GM18873 (cell line): ENCODE results near the gene HLA-DRB1.
"Not testable (repeated sequence)": the region's sequence is repeated elsewhere in the genome, so short reads cannot be mapped to it uniquely, and the experiment has no call there.

Experiments
- ATAC-seq: cut with Tn5 transposase; IDR thresholded peaks from one replicate; pipeline ENCODE4 v1.9.1; 2021; ENCODE audit warnings: mild to moderate bottlenecking, moderate library complexity, moderate number of reproducible peaks; ENCODE audit not compliant: unreplicated experiment, low FRiP score

Gene HLA-DRB1

DNA sequence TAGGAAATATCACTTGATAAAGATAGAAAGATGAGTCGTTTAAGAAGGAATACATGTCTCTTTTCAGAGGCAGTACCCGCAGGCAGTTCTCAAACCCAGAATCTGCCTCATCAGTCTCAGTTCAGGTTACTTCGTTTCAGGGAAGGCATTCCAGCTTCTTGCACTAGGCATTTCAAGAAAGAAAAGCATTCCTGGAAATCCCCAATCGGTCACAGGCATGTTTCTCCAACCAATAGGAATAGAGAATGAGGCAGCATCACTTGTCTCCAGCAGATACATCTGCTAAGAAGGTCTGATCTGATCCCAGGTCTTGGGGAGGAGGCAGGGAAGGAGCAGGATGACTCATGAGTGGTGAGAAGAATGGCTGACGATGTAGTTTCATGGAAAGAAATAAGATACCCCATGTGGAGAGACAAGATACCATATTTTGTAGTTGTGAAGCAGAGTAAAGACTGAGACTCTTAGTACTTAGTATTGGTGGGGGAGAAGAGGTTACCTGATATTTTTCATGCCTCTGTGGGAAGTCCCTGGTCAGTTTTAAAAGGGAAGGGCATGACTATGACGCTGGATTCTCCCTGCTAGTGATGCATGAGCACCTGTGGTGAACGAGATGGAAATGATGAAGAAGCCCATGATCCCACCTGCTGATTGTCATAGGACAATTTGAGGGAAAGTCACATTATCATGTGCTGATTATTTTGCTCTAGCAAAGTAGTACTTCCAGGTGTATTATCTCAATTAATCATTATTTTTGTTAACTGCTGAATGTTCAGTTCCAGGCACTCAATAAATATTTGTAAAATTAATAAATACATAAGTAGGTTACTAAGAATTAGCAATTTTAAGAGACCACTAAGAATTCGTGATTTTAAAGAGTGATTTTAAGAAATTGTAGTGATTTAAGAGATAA lies 20.3 kb upstream of the HLA-DRB1 start:
- ATAC-seq = peak; percentile 84

DNA sequence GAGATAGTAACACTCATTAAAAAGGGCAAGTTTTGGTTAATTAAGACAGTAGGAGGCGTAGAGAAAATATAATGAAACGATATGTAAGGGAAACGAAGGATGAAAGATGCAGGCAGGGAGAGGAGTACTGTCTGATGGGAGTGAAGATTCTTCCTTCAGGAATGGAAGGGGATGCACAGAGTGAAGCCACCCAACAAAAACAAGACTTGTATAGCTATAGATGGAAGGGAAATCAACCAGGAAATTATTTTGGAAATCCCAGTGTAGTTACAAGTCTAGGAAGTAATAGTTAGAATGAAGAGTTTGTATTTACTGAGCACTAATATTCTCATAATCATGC lies 19.7 kb upstream of the HLA-DRB1 start:
- ATAC-seq = no peak

DNA sequence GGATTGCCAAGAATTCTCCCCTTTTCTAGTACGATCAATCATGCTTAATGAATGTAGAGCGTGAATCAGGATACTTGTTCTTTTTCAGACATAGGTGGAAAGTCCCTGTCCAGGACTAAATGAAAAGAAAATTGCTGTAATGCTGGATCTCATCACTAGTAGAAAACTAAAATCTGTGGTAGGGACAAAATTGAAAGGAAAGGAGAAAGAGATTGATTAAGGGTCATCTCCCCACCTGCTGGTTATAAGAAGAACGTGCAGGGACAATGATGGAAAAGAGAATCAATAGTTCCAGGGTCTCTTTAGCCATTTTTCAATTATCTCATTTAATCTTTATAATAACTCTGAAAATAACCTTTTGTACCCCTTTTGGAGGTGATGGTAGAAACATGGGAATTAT lies 18.7 kb upstream of the HLA-DRB1 start:
- ATAC-seq = no peak

DNA sequence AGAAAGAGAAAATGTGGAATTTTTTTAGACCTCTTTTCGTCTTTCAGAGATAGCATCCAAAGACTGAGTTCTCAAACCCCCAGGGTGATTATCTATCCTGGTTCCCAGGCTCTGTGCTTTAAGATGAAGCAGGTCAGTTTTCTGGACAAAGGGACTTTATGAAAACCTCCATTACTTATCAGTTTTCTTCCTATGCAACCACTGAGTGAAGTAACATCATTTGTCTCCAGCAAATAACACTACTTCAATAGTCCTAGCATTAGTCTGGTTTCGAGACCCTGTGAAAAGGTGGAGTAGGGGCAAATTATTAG lies 18.3 kb upstream of the HLA-DRB1 start:
- no peak for ATAC-seq

DNA sequence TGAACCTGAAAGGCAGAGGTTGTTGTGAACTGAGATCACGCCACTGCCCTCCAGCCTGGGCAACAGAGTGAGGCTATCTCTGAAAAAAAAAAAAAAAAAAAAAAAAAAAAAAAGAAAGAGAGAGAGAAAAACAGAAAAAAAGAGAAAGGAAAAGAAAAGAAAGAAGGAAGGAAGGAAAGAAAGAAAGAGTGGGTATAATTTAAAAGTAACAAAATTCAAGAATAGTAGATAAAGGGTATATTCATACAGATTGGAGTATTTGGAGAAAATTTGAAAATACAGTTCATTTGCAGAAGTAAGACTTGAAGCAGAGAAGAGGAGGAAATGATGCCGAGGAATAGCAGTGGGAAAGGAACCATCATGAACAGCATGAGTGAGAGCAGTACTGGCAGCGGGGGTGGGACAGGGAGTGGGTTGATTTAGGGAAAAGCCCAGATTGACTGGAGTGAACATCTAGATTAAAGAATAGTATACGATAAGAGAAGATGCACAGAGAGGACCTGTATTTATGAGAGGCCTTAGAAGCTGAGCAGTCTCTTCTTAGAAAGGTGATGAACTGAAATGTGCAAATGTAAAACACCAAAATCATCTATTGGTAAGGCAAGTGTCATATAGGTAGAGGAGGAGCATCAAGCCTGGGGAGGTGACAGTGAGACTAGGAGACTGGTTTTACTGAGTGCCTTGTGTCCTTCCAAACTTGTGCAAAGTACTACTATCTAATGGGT lies 17.8 kb upstream of the HLA-DRB1 start:
- no peak for ATAC-seq

DNA sequence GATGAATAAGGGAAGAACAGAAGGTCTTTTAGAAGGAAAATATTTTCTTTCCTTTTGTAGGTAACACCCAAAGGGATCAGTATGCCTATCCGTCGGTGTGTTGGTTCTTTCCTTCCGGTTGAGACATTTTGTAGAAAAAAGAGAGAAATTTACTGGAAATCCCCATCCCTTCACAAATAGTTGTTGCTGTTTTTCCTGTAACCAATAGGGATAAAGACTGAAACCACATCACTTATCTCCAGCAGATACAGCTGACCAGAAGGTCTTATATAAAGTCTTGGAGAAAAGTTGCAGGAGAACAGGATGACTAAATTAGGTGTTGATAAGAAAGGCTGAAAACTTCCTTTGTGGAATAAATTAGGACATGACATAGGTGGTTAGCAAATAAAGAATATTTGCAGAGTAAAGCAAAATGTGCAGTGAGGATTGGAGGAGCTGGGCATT lies 14.8 kb upstream of the HLA-DRB1 start:
- no peak for ATAC-seq

DNA sequence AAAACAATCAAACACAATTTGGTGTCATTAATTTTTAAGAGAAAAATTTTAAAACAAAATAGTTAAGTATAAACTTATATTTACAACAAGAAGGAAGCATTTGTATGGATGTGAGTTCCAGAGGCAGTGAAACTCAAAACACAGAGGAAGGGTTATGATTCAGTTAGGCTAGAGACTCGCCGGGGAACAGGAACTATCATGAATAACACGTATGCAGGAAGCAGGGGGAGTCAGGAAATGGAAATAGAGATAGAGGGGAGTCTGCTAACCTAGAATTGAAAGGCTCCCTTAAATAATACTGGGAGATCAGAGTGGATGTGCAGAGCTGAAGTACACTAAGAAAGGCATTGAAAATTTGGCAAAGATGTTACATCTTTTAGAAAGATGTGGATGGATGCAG lies 14.2 kb upstream of the HLA-DRB1 start:
- ATAC-seq = no peak

DNA sequence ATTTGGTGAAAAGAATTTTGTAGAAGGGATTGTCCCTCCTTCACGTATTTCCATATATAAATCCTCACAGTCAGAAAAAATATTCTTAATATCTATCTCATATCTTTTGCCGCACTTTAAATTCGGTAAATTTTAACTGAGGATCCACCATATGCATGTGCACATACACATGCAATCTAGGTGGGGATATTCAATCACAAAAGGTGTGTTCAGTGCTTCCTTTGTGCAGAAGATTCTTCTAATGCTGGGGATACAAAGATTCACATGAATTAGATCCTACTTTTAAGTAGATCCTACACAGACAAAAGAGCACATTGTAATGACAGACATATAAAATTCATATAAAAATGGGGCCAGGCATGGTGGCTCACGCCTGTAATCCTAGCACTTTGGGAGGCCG lies 13.6 kb upstream of the HLA-DRB1 start:
- no peak for ATAC-seq

DNA sequence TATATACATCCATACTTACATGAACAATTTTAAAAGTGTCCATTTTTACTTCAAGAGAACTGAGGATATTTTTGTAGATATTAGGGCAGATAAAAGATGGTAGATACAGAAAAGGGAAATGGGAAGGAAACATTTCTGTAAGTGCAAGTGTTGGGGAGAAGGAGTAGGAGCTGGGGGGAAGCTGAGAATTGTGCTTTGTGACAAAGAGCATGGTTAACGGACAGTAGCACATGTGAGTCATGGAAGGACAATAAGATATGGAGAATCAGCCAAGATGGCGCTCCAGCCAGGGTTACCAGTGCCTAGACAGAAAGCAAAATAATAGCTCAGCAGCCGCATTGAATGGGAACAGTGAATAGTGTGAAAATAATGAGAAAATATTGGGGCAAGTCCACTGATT lies 12.7 kb upstream of the HLA-DRB1 start:
- no peak for ATAC-seq

DNA sequence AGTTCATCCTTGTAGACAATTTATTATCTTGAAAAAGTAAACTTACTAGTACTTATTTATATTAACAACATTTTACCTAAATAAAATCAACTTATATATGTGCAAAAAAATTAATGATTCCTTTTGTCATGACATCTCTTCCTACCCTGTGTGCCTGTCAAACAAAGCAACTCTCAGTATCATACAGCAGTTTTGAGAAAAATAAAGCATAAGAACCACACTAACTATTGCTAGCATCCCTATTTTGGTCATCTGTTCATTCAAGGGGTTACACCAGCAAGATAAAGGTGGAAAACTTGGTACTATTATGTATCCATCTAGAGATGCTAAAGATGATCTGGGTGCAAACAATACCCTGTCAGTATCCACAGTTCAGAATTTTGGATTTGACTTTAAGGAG lies 7.4 kb upstream of the HLA-DRB1 start:
- no peak for ATAC-seq

DNA sequence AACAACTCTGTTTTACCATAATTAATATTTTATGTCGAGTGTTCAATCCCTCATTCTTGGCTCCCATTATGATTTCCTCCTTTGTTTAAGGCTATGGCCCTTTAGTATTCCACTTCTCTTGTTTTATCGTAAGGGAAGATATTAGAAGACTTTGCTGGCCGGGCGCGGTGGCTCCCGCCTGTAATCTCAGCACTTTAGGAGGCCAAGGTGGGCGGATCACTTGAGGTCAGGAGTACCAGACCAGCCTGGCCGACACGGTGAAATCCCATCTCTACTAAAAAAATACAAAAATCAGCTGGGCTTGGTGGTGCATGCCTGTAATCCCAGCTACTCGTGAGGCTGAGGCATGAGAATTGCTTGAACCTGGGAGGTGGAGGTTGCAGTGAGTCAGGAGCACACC lies 1.1 kb upstream of the HLA-DRB1 start:
- not testable (repeated sequence) for ATAC-seq

DNA sequence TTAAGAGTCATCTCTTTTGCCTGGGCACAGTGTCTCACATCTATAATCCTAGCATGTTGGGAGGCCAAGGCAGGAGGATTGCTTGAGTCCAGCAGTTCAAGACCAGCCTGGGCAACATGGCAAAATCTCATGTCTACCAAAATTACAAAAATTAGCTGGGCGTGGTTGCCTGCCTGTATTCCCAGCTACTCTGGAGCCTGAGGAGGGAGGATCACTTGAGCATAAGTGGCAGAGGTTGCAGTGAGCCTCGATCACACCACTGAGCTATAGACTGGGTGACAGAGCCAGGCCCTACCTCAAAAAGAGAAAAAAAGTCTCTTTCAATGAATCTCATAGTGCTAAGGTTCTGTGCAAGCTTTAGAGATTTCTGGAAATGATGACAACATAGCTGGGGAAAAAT lies 1.5 kb downstream of the HLA-DRB1 start:
- no peak for ATAC-seq

DNA sequence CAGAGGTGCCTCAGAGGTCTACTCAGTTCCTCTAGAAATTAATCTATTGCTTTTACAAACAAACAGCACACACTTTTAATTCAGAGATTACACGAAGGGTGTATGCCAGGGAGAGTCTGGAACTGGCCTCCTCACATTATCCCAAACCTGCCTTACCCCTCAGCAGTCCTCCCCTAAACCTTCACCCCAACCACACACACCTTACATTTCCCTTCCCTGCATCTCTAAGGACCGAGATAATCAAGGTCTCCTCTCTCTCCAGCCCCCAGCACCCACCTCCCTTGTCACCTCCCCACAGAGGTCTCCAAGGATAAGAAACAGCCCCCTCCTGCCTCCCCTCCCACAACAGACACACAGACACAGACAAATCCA lies 6.1 kb downstream of the HLA-DRB1 start:
- no peak for ATAC-seq

DNA sequence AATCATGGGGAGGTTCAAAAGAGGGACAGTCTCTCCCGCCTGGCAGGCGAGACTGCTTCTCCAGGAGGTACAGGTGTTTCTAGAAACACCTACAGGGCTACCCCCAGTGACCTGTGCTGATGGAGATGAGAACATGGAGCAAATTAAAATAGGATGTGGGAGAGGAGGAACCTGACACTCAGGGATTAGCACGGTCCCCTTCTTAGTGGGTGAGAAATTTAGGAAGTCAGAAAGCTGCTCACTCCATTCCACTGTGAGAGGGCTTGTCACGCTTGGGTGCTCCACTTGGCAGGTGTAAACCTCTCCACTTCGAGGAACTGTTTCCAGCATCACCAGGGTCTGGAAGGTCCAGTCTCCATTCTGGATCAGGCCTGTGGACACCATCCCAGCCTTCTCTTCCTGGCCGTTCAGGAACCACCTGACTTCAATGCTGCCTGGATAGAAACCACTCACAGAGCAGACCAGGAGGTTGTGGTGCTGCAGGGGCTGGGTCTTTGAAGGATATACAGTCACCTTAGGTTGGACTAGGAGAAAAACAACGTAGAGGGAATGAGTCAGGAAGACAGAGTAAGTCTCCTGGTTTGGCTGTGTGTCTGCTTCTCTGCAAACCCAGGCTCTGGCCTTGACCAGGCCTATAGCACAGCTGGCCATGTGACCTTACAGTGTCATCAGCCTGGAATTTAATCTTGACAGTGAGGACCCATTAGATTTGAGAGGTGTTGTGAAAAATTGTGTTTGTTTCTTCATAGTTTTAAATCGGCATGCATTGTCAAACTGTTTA lies 8.1 kb downstream of the HLA-DRB1 start:
- no peak for ATAC-seq

DNA sequence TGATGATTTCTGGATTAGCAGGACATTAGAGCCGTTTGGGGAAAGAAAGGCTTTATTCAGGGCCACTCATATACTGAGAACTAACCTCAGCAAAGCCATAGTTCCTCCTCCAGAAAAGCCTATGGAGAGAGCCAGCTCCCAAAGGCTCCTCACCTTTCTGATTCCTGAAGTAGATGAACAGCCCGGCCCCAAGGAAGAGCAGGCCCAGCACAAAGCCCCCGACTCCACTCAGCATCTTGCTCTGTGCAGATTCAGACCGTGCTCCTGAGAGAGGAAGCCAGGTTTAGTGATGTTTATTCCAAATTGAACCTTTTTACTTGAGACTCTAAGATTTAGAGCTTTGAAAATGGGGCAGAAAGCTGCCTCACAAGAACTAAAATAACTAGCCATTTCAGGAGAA lies 9.1 kb downstream of the HLA-DRB1 start:
- ATAC-seq = no peak

DNA sequence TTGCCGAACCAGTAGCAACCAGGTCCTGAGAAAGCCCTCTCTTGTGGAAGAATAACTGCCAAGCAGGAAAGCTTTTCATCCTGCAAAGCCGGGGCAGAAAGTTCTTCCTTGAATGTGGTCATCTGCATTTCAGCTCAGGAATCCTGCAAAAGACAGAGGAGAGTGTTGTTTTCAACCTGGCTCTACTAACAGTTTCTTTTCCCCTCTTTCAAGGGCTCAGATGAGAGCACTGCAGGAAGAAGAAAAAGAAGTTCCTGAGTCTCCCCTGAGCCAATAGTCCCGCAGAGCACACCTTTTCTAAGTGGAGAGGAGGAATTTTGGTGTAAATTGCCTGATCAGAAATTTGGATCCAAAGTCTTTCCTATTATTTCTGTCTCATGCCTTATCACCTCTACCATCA lies 10.7 kb downstream of the HLA-DRB1 start:
- ATAC-seq = no peak

DNA sequence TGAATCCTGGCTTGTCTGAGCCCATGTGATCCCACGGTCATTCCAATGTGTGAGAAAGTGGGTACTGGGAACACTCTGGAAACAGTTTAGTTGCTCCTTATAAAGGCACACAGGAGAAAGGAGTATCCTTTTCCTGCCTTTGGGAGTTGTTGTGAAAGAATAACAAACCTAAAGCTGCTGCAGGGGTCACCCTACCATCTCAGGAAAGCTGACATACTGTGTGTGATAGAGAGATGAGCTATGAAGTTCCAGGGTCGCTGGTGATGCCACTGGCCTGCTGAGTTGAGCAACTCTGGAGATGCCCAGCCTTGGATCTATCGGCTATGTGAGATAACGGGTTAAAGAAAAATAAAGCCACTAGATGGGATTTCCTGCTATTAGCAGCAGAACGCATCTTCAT lies 12.2 kb downstream of the HLA-DRB1 start:
- not testable (repeated sequence) for ATAC-seq

DNA sequence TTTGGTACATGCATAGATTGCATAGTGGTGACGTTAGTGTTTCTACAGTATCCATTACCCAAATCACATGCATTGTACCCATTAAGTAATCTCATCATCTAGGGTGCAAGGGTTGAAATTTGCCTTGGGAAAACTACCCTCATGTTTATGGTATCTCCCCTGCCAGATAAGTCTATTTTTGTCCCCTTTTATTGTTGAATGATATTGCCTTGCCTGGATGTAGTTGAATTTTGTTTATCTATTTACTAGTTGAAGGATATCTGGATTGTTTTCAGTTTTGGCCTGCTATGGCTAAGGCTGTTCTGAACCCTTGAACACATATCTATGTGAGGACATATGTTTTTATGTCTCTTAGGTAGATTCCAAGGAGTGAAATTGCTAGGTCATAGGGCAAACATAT lies 13.4 kb downstream of the HLA-DRB1 start:
- ATAC-seq = no peak

DNA sequence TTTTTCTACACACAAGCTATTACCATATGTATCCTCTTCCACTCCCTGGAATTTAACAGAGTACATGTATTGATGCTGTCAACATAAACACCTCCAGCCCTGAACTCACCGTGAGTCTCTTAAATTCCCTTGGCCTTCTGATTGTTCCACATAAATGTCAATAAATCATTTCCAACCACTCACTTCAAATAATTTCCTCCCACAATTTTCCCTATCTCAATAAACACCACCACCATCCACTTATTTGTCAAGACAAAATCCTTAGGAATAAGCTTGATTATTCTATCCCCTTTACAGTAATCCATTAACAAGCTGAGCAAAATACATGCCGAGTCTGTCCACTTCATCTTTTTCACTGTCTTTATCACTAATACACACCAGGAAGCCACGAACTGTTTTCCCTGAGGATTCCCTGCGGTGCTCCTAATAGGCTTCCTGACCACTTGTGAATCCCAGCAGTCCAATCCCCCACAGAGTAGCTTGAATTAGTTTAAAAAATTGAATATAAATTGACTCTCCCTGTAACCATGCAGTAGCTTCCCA lies 19.2 kb downstream of the HLA-DRB1 start:
- ATAC-seq = no peak

DNA sequence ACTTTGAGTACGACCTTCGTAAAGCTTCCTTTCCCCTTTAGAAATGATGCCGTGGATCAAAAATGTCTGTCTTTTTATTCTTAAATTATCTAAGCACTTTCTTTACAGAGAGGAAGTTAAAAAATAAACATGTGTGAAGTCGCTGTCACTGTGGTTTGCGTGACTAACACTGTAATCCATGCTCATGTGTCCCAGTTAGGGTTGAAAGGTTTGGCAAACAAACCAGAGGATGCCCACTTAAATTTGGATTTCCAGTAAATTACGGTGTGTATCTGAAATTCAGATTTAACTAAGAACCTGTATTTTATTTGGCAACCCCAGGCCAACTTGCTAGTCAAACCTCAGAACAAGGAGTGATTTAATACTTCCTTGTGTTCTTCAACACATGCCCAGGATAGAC lies 21.1 kb downstream of the HLA-DRB1 start:
- ATAC-seq = no peak

DNA sequence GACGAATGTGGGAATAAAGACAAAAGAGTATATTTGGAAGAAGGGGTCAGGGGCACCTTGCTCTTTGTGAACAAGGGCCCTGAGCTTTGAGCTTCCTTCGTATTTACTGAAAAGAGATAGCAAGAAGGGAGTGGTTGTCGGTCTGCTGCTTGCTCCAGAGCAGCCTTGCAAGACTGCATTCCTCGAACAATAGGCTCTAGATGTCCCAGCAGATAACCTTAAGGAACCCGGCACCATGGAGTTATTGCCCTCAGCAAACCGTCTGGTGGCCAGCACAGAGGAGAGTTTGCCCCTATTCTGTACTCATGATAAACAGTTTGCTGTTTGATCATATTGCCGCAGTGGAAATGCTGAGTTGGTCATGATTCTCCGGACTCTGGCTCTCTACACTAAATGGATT lies 22.7 kb downstream of the HLA-DRB1 start:
- ATAC-seq = no peak
